GM19239 (cell line): ENCODE measurements around the gene TIA1.
"Not testable (repeated sequence)": the region's sequence is repeated elsewhere in the genome, so short reads cannot be mapped to it uniquely, and the experiment has no call there.

Experiments
- DNase-seq: peaks from one replicate; pipeline ENCODE4 v3.0.0; 2011; ENCODE audit warnings: low spot score; ENCODE audit not compliant: insufficient read length
- FAIRE-seq: peaks from 2 replicates; lab custom pipeline; 2011; peaks lifted over from hg19 to GRCh38; lab: Jason Lieb, UNC

TIA1 gene

GRCh38 chr2:70248181-70248847, at the start of gene TIA1:
Gene TIA1, minus strand, starts transcription at chr2:70248628. Its CDS starts 198 bp downstream, at chr2:70248430.
- DNase-seq (peak; percentile 78), FAIRE-seq (peak; percentile 89)

DNA sequence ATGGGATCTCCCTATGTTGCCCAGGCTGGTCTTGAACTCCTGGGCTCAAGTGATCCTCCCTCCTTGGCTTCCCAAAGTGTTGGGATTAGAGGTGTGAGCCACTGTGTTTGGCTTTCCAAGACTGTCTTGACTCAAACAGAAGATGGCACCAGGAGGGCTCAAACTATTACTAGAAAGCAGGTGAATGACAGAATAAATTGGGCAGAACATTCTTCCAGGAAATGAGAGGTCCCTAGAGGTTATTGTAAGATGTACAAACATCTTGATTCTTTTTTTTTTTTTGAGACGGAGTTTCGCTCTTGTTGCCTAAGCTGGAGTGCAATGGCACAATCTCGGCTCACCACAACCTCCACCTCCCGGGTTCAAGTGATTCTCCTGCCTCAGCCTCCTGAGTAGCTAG, 49.4 kb upstream of the TIA1 start:
- not testable (repeated sequence) for FAIRE-seq, DNase-seq

GRCh38 chr2:70283500-70284191, 35.2 kb upstream of the TIA1 start:
- no peak for DNase-seq
- no peak for FAIRE-seq

- FAIRE-seq (no peak), DNase-seq (no peak)
Measured at GRCh38 chr2:70282439-70282838, 34.0 kb upstream of the TIA1 start.

GRCh38 chr2:70280242-70280798, 31.9 kb upstream of the TIA1 start:
- no peak for FAIRE-seq
- DNase-seq, result no peak

GRCh38 chr2:70270323-70270722, 21.9 kb upstream of the TIA1 start:
- FAIRE-seq (no peak), DNase-seq (no peak)

DNA sequence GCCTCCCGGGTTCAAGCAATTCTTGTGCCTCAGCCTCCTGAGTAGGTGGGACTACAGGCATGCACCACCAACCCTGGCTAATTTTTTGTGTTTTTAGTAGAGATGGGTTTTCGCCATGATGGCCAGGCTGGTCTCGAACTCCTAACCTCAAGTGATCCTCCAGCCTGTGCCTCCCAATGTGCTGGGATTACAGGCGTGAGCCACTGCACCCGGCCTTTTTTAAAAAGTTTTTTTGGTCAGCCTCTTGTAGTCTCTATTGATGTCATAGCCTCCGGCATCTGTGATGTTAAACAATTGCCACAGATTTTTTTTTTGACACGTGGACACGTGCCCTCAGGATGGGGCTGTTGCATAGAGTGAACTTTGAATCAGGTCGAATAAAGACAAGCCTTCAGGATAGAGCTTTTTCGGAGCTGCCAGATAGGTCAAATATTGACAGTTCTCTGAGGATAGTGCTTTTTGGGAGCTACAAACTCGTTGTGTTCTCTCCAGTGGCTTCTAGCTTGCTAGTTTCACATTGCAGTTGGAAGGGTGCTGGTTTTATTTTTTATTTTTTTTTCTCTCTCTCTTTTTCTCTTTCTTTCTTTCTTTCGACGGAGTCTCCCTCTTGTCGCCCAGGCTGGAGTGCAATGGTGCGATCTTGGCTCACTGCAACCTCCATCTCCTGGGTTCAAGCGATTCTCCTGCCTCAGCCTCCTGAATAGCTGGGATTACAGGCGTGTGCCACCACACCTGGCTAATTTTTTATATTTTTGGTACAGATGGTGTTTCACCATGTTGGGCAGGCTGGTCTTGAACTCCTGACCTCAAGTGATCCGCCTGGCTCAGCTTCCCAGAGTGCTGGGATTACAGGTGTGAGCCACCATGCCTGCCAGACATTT, 21.2 kb upstream of the TIA1 start:
- not testable (repeated sequence) for FAIRE-seq, DNase-seq

DNA sequence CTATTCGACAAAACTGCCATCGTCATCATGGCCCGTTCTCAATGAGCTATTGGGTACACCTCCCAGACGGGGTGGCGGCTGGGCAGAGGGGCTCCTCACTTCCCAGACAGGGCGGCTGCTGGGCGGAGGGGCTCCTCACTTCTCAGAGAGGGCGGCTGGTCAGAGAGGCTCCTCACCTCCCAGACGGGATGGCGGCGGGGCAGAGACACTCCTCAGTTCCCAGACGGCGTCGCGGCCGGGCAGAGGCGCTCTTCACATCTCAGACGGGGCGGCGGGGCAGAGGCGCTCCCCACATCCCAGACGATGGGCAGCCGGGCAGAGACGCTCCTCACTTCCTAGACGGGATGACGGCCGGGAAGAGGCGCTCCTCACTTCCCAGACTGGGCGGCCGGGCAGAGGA, 18.5 kb upstream of the TIA1 start:
- FAIRE-seq, result not testable (repeated sequence)

GRCh38 chr2:70261501-70261900, 13.1 kb upstream of the TIA1 start:
- FAIRE-seq, result no peak

More for the DNA sequence above, 18.5 kb upstream of the TIA1 start:
- DNase-seq, result not testable (repeated sequence)

DNA sequence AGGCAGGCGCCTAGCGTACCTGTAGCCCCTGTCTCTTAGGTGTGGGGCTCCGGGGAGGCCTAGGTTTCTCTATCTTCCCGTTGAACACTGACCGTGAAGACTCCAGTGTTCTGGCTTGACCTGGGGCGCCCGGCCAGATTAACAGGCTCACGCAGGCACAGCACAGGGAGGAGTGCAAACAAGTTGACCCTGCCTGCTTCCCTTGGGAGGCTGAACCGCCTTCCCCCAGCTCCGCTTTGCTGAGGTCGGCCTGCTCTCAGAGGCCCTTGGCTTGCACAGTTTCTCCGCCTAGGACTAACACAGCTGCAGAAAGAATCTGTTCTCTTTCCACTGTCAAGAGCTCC, 10.1 kb upstream of the TIA1 start:
- no peak for FAIRE-seq
- no peak for DNase-seq

More at GRCh38 chr2:70261501-70261900, 13.1 kb upstream of the TIA1 start:
- DNase-seq, result no peak

DNA sequence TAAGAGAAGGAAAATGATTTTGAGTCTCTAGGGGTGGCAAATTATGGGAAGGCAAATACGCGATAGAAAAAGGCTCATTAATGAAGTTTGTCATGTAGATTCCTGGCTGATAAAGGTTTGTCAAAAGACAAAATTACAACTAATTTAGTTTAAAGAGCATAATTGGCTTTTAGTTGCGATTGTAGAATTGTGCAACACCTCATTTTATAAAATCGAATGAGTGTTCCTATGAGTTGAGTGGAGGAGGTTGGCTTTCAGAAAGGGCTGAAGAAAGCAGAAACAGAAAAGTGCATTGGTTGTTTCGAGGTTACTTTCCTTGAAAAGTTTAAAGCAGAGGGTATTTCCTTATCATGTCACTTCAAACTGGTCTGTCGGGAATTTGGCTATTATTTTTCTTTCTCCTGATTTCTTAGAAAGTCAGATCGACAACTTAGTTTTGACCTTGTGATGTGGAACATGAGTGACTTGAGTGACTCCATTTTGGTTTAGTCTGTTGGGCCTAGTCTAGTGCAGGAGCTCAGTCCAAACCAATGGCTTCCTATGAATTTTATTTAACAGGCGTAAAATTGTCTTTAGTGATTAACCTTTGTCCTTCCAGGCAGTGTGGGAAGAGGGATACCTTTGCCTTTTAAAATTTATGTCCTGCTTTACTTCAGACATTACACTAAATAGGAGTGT, 7.3 kb upstream of the TIA1 start:
- no peak for FAIRE-seq
- DNase-seq, result no peak

- FAIRE-seq, result no peak
- no peak for DNase-seq
Measured at GRCh38 chr2:70250434-70250833, 2.0 kb upstream of the TIA1 start.

GRCh38 chr2:70247364-70248180, 856 bp downstream of the TIA1 start:
- no peak for DNase-seq
- peak; percentile 37 for FAIRE-seq

- FAIRE-seq (no peak), DNase-seq (no peak)
Measured at GRCh38 chr2:70243806-70244584, 4.4 kb downstream of the TIA1 start.

- no peak for FAIRE-seq
- no peak for DNase-seq
Measured at GRCh38 chr2:70242552-70242951, 5.9 kb downstream of the TIA1 start.

GRCh38 chr2:70241340-70241739, 7.1 kb downstream of the TIA1 start:
- no peak for DNase-seq
- no peak for FAIRE-seq

DNA sequence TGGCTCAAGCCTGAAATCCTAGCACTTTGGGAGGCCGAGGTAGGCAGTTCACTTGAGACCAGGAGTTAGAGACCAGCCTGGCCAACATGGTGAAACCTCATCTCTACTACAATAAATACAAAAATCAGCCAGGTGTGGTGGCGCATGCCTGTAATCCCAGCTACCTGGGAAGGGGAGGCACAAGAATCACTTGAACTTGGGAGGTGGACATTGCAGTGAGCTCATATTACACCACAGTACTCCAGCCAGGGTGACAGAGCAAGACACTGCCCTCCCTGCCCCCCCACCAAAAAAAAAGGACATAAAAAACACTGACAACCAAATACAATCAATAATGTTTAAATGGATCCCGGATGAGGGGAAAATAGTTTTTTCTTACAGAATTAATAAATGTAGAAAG, 7.8 kb downstream of the TIA1 start:
- FAIRE-seq (no peak), DNase-seq (no peak)

GRCh38 chr2:70233926-70234325, 14.5 kb downstream of the TIA1 start:
- FAIRE-seq, result no peak
- no peak for DNase-seq
